GM12891 (cell line): ENCODE measurements around the gene ST3GAL4.

ENCODE experiments used
- DNase-seq: peaks from one replicate; pipeline ENCODE4 v3.0.0; 2011; ENCODE audit warnings: low spot score; ENCODE audit not compliant: insufficient read length
- FAIRE-seq: peaks from 2 replicates; lab custom pipeline; 2011; peaks lifted over from hg19 to GRCh38; lab: Jason Lieb, UNC
- PAX5 ChIP-seq: IDR thresholded peaks from 2 replicates; pipeline ENCODE4 v1.6.1; 2011; ENCODE audit warnings: low read length, moderate library complexity, mild to moderate bottlenecking; ENCODE audit not compliant: insufficient read depth, severe bottlenecking
- POLR2A ChIP-seq: IDR thresholded peaks from 2 replicates; pipeline ENCODE4 v1.6.1; 2011; ENCODE audit warnings: low read depth, low read length, control low read depth
- POLR2AphosphoS5 ChIP-seq: IDR thresholded peaks from 2 replicates; pipeline ENCODE4 v1.6.1; 2011; ENCODE audit warnings: low read depth, low read length, control low read depth
- POU2F2 ChIP-seq: IDR thresholded peaks from 2 replicates; pipeline ENCODE4 v1.6.1; 2011; ENCODE audit warnings: low read depth, mild to moderate bottlenecking, control low read depth, low read length, moderate library complexity
- SPI1 ChIP-seq: IDR thresholded peaks from 2 replicates; pipeline ENCODE4 v1.6.1; 2011; ENCODE audit warnings: low read depth, low read length, control low read depth
- TAF1 ChIP-seq: IDR thresholded peaks from 2 replicates; pipeline ENCODE4 v1.6.1; 2011; ENCODE audit warnings: low read depth, low read length, control low read depth

ST3GAL4 gene

DNA sequence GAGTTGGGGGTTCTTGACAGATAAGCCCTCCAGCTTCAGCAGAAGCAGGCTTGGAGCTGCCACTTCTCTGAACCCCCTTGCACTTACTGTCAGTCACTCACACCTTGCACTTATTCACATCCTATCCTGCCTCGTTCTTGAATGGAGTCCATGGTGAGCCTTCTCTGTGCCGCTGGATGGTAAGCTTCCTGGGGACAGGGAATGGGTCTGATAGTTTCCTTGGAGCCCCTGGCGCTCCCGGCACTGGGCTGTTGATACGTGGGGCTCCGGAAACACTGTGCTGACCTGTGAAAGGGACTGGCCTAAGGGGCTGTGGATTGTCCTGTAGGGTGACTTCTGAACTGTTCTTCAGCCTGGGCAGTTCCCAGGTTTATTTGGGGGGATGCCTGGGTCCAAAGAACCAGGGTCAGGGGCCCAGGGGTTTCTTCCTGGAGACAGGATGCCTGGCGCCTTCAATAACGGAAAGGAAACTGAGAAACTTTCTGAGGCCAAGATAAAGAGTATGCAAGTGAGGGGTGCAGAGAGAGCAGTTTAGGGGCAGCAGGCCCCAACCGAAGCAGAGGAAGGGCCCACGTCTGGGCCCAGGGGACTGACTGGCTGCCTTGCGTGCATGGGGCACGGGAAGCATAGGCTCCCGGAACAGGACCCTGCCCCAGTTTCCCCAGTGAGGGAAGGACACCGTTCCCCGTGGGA is 709 bp upstream of the ST3GAL4 start:
- no peak for TF ChIP-seq PAX5
- 0 out of 2 replicates have a peak, but pooled peaks have one; percentile 9 for TF ChIP-seq POLR2A
- TF ChIP-seq SPI1: no peak
- no peak for TF ChIP-seq POU2F2
- TF ChIP-seq POLR2AphosphoS5: 0 out of 2 replicates have a peak, but pooled peaks have one; percentile 29
- TF ChIP-seq TAF1: peak; percentile 30
- DNase-seq (no peak), FAIRE-seq (peak; percentile 54)

DNA sequence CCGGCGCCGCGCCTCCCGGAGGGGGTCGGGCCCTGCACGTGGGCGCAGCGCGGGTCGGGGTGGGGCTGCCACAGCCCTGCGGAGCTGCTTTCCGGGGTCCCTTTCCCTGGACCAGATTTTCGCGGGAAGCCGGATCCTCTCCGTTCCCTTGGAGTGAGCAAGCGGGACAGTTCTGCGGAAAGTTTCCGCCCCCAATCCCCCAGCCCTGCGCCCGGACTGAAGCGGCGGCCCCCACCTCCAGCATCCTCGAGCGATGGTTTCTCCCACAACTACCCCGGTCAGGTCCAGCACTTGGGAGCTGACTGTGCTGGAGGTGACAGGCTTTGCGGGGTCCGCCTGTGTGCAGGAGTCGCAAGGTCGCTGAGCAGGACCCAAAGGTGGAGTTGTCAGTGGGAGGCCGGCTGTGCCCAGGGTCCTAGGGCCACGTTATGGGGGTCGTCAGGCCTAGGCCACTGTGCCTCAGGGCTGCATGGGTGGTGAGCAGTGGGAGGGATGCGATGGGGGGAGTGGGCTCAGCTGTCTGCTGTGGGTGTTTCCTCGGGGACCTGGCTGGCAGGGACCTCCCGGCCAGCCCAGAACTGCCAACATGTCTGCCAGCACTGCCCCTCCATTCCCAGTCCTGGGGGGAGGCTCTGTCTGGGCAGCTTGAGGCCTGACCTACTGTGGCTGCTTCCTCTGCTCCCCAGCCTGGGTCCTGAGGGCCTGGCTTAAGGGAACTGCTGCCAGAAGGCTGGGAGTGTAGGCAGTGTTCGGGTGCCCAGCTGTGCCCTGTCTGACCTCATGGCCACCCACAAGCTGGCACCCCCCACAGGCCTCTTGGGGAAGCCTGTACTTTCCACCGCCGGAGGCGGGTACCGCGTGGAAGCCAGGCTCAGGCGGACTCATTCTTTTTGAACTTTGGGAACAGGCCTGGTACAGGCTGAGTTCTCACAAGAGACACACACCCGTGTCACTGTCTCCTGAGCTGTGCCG is 726 bp downstream of the ST3GAL4 start:
- no peak for TF ChIP-seq PAX5
- no peak for TF ChIP-seq POLR2A
- no peak for TF ChIP-seq POU2F2
- TF ChIP-seq TAF1: no peak
- no peak for TF ChIP-seq SPI1
- no peak for TF ChIP-seq POLR2AphosphoS5
- DNase-seq: peak; percentile 44
- FAIRE-seq: peak; percentile 55

- FAIRE-seq (no peak), DNase-seq (no peak)
- TF ChIP-seq POLR2AphosphoS5: no peak
- TF ChIP-seq PAX5: no peak
- no peak for TF ChIP-seq SPI1
These were observed 1.8 kb downstream of the ST3GAL4 start for GRCh38 chr11:126357055-126357962.

- no peak for FAIRE-seq
- TF ChIP-seq PAX5 (no peak), POLR2AphosphoS5 (no peak), TAF1 (no peak), POU2F2 (no peak), POLR2A (no peak), SPI1 (no peak)
- DNase-seq: no peak
These were observed 2.7 kb downstream of the ST3GAL4 start for GRCh38 chr11:126357969-126358762.

DNA sequence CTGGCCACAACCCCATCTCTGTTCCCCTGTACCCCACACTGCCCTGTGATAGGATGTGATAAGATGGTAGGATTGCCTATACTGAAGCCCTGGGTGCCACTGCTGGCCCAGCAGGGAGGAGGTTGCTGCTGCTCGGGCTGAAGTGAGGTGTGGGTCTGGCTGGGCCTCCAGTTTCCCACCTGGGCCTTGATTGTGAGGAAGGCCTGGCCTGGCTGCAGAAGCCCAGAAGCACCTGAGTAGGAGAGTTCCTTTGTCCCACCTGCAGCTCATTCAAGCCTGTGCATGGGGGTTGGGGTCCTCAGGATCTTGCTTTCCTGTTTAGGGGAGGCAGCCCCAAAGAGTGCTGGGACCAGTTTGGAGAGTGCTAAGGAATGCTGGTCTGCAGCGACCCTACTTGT is 3.3 kb downstream of the ST3GAL4 start:
- FAIRE-seq (no peak), DNase-seq (no peak)
- TF ChIP-seq PAX5: no peak
- TF ChIP-seq SPI1: no peak
- TF ChIP-seq POLR2AphosphoS5: no peak
- no peak for TF ChIP-seq POLR2A
- no peak for TF ChIP-seq POU2F2
- TF ChIP-seq TAF1: no peak

DNA sequence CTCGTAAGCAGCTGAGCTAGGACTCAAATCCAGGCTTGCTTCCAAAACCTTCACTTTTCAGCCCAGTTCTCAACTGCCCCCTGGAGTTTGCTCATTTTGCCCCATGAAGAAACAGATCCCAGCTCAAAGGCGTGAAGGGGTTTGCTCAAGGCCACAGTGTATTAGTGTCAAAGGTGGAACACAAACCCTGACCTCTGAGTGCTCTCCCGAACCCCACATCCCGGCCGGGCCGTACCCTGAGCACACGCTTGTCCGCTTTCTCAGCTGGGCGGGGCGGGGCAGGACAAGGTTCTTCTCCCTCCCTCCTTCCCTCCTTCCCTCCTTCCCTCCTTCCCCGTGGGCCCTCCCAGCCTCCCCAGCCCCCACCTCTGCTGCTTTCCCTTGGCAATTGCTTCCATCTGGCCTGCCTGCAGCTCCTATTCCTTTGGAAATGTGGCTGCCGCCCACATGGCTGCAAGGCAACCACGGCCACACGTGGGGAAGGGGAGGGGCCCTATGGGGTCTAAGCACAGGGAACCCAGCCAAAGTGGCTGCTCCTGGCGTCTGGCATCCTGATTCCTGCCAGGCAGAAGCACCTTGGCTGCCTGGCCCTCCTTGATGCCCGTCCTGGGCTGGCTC is 4.1 kb downstream of the ST3GAL4 start:
- TF ChIP-seq POLR2A (no peak), TAF1 (no peak), POLR2AphosphoS5 (no peak), SPI1 (no peak), POU2F2 (no peak)
- FAIRE-seq (no peak), DNase-seq (no peak)

GRCh38 chr11:126360049-126360446 is 4.6 kb downstream of the ST3GAL4 start:
- no peak for TF ChIP-seq POU2F2
- TF ChIP-seq POLR2AphosphoS5: no peak
- TF ChIP-seq SPI1: no peak
- no peak for TF ChIP-seq PAX5
- no peak for TF ChIP-seq POLR2A
- TF ChIP-seq TAF1: no peak
- no peak for DNase-seq
- FAIRE-seq: no peak

GRCh38 chr11:126361400-126361799 is 5.9 kb downstream of the ST3GAL4 start:
- TF ChIP-seq PAX5 (no peak), POU2F2 (no peak), SPI1 (no peak), POLR2A (no peak), TAF1 (no peak), POLR2AphosphoS5 (no peak)
- FAIRE-seq (no peak), DNase-seq (no peak)
